Measurements from ENCODE around the gene TIAM2. TPM values are rescaled to one million over a fixed set of nuclear protein-coding genes. Genes with fewer than 3 reads are reported as not detected.

The TIAM2 gene
- total and polyA plus RNA-seq, 12 donors, result 4.0 to 24.7 (median 8.8) TPM

- Histone ChIP-seq H3K27me3 (no peaks in the 10 kb centered on the region), H3K9me3 (replicated peaks in 1 of 3) (no peaks in the 10 kb centered on the region), H3K4me3 (no peak overlapping the region), H3K36me3 (replicated peaks in 1 of 2) (no peaks in the 10 kb centered on the region), H3K27ac (no peak overlapping the region), H3K4me1 (replicated peaks in 1 of 2) (no peaks in the 10 kb centered on the region)
- TF ChIP-seq POLR2A (IDR thresholded peaks at IDR 0.05) (no peak), CTCF (IDR thresholded peaks at IDR 0.05) (no peak)
- WGBS, 4 donors, result 93 to 99% (median 97%) methylated on average over 7 of the region's 7 CpGs
- no peak for DNase-seq
- intact Hi-C loops (cut with DNase I), result no loop called here
Observed at GRCh38 chr6:155219299-155219698, 224.2 kb downstream of the TIAM2 start.

GRCh38 chr6:155219858-155220301, 224.8 kb downstream of the TIAM2 start:
- H3K27ac ChIP-seq, result no peak overlapping the region
- H3K4me1 ChIP-seq (replicated peaks in 1 of 2), result no peaks in the 10 kb centered on the region
- no peaks in the 10 kb centered on the region for H3K27me3 ChIP-seq
- no peaks in the 10 kb centered on the region for H3K36me3 ChIP-seq (replicated peaks in 1 of 2)
- DNase-seq, result no peak
- TF ChIP-seq CTCF (IDR thresholded peaks at IDR 0.05) (no peak), POLR2A (IDR thresholded peaks at IDR 0.05) (no peak)
- H3K4me3 ChIP-seq, result no peak overlapping the region
- H3K9me3 ChIP-seq (replicated peaks in 1 of 3), result no peaks in the 10 kb centered on the region
- WGBS, 4 donors, result 83 to 94% (median 92%) methylated on average over 5 of the region's 5 CpGs
- intact Hi-C loops (cut with DNase I), result no loop called here

GRCh38 chr6:155221086-155221485, 226.0 kb downstream of the TIAM2 start:
- Histone ChIP-seq H3K4me1 (replicated peaks in 1 of 2) (no peaks in the 10 kb centered on the region), H3K36me3 (replicated peaks in 1 of 2) (no peaks in the 10 kb centered on the region), H3K9me3 (replicated peaks in 1 of 3) (no peaks in the 10 kb centered on the region), H3K27ac (no peak overlapping the region), H3K4me3 (no peak overlapping the region), H3K27me3 (no peaks in the 10 kb centered on the region)
- TF ChIP-seq POLR2A (IDR thresholded peaks at IDR 0.05), result no peak
- no peak for TF ChIP-seq CTCF (IDR thresholded peaks at IDR 0.05)
- intact Hi-C loops (cut with DNase I), result no loop called here
- WGBS, 4 donors, result 74 to 90% (median 78%) methylated on average over 4 of the region's 4 CpGs
- DNase-seq, result no peak

GRCh38 chr6:155222506-155222905, 227.4 kb downstream of the TIAM2 start:
- DNase-seq, result no peak
- no peak overlapping the region for H3K27ac ChIP-seq

More at GRCh38 chr6:155222506-155222905, 227.4 kb downstream of the TIAM2 start:
- H3K4me1 ChIP-seq (replicated peaks in 1 of 2), result no peaks in the 10 kb centered on the region
- intact Hi-C loops (cut with DNase I), result no loop called here
- H3K9me3 ChIP-seq (replicated peaks in 1 of 3), result no peaks in the 10 kb centered on the region
- H3K36me3 ChIP-seq (replicated peaks in 1 of 2), result no peaks in the 10 kb centered on the region
- no peak overlapping the region for H3K4me3 ChIP-seq
- no peak for TF ChIP-seq CTCF (IDR thresholded peaks at IDR 0.05)
- no peak for TF ChIP-seq POLR2A (IDR thresholded peaks at IDR 0.05)
- WGBS, 4 donors, result 89 to 93% (median 91%) methylated on average over 4 of the region's 4 CpGs
- H3K27me3 ChIP-seq, result no peaks in the 10 kb centered on the region

All from adrenal gland (tissue), 12 donors.